Colonic mucosa (tissue), 4 donors: Measurements from ENCODE around the gene RBBP4. TPM values are rescaled to one million over a fixed set of nuclear protein-coding genes. Genes with fewer than 3 reads are reported as not detected.

Experiments used
- DNase-seq: peaks from one replicate; pipeline ENCODE4 v3.0.0-alpha.2; 2020
- H3K27ac ChIP-seq: fragments of 200-600 bp; one replicate; pipeline ENCODE4 v1.8.0; 2021
- H3K27me3 ChIP-seq: fragments of 200-600 bp; one replicate; pipeline ENCODE4 v1.8.0; 2021
- H3K36me3 ChIP-seq: fragments of 200-600 bp; one replicate; pipeline ENCODE4 v1.8.0; 2021
- H3K4me1 ChIP-seq: fragments of 200-600 bp; one replicate; pipeline ENCODE4 v1.8.0; 2021; ENCODE audit warnings: mild to moderate bottlenecking
- H3K4me3 ChIP-seq: fragments of 200-600 bp; one replicate; pipeline ENCODE4 v1.8.0; 2021
- H3K9ac ChIP-seq, 2 donors: one replicate each; pipeline ENCODE4 v1.7.0; 2013; ENCODE audit warnings: control low read depth in 2 of 2, low read depth in 2 of 2, low read length in 2 of 2
- H3K9me3 ChIP-seq: fragments of 200-600 bp; one replicate; pipeline ENCODE4 v1.8.0; 2021
- intact Hi-C: fragments of 100-400 bp; cut with DNase I; formaldehyde crosslinking; loops from one replicate; pipeline ENCODE4 v1.14.1; 2022
- total RNA-seq, 2 donors: library from RNA; stranded (reverse); fragmentation: NEBNext Ultra II Directional in 1 of 2; extraction: Animal tissue kit (Norgen Biotek cat#: 25700) in 1 of 2; gene quantifications; one replicate each; pipeline ENCODE4 v1.2.1, GENCODE V29; 2021
- TF ChIP-seq, protein P1 (sequence below): fragments of 200-600 bp; IDR thresholded peaks from one replicate; pipeline ENCODE4 v1.8.0; 2022; ENCODE audit warnings: antibody characterized with exemption, mild to moderate bottlenecking
- donor health status: healthy.
- donor health status: DM: no; HTN: no; CAD: no.
- donor health status: DM: no; HTN: no; CAD: no.

Gene RBBP4
- total RNA-seq, 2 donors from 2014 or later: 155 to 171 TPM

DNA sequence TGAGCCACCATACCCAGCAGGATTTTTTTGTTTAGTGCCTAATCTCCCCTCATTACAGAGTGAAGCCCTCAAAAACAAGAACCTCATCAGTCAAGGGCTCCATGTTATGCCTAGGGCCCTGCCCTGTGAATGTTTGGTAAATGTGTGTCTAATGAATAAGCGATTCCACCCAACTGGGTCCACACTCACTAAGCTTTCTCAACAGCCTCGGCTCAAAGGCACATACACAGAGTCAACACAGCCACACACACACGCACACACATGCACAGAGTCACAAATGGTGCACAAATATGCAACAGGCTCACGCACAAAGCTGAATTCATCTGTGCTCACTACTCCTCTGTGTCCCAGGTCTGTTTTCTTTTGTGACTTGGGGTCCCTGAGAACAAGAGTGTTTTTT is 63.3 kb downstream of the RBBP4 start:
- H3K9me3 ChIP-seq: no peaks in the 10 kb centered on the region
- H3K4me3 ChIP-seq: no peak overlapping the region
- TF ChIP-seq, protein P1, sequence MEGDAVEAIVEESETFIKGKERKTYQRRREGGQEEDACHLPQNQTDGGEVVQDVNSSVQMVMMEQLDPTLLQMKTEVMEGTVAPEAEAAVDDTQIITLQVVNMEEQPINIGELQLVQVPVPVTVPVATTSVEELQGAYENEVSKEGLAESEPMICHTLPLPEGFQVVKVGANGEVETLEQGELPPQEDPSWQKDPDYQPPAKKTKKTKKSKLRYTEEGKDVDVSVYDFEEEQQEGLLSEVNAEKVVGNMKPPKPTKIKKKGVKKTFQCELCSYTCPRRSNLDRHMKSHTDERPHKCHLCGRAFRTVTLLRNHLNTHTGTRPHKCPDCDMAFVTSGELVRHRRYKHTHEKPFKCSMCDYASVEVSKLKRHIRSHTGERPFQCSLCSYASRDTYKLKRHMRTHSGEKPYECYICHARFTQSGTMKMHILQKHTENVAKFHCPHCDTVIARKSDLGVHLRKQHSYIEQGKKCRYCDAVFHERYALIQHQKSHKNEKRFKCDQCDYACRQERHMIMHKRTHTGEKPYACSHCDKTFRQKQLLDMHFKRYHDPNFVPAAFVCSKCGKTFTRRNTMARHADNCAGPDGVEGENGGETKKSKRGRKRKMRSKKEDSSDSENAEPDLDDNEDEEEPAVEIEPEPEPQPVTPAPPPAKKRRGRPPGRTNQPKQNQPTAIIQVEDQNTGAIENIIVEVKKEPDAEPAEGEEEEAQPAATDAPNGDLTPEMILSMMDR: no peak
- no peak for DNase-seq
- intact Hi-C loops: no loop called here
- no peaks in the 10 kb centered on the region for H3K4me1 ChIP-seq
- no peaks in the 10 kb centered on the region for H3K36me3 ChIP-seq
- no peaks in the 10 kb centered on the region for H3K27me3 ChIP-seq
- no peak overlapping the region for H3K27ac ChIP-seq
- H3K9ac ChIP-seq: no peak overlapping the region

- Histone ChIP-seq H3K9me3 (no peaks in the 10 kb centered on the region), H3K4me3 (no peak overlapping the region), H3K27ac (peak overlapping the region; percentile 61), H3K9ac (peak overlapping the region in 1 of 2 donors; percentile 59), H3K4me1 (no peaks in the 10 kb centered on the region), H3K36me3 (no peaks in the 10 kb centered on the region), H3K27me3 (no peaks in the 10 kb centered on the region)
- intact Hi-C loops: no loop called here
- DNase-seq: no peak
- TF ChIP-seq, protein P1: no peak
Observed at GRCh38 chr1:32715901-32716311, 64.9 kb downstream of the RBBP4 start.

DNA sequence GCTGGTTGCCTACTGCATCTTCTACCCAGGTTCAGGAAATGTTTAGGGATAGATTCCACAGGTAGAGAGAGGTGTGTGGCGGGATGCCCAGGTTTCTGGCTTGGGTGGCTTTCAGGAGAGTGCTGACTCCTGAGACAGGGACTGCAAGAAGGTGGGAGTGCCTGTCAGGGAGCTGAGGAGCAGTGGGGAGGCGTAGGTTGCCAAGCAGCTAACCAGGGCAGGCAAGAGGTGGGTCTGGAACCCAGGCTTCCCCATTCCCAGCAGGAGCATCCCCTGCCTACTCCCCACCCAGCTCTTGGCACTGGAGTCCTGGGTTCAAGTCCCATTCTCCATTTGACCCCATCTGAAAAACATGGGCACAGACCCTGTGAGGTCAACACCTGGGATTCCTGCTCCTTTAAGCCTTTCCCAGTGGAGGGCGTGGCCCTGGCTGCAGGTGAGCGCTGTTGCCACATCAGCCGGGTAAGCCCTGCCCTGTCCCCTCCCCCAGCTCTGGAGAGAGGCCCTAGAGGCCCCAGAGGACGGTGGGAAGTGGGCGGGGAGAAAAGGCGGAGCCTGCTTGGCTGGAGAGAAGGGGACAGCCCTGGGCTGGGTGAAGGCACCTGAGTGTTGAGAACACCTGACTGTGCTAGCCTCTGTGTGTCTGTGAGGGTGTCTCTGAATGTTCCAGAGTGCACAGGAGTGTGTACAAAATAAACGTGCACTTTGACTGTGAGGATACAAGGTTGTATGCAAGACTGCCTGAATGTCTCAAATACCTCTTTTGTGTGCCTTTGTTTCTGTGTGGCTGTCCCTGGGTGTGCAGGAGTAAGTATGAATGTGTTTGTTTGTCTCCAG is 65.5 kb downstream of the RBBP4 start:
- Histone ChIP-seq H3K36me3 (no peaks in the 10 kb centered on the region), H3K4me3 (no peak overlapping the region), H3K9ac (peak overlapping the region in 1 of 2 donors; percentile 59), H3K27ac (peak overlapping the region; percentile 61), H3K9me3 (no peaks in the 10 kb centered on the region), H3K4me1 (no peaks in the 10 kb centered on the region), H3K27me3 (no peaks in the 10 kb centered on the region)
- peak; percentile 99 for DNase-seq
- TF ChIP-seq, protein P1: no peak
- intact Hi-C loops: no loop called here

- Histone ChIP-seq H3K27ac (no peak overlapping the region), H3K4me3 (no peak overlapping the region), H3K4me1 (no peaks in the 10 kb centered on the region), H3K36me3 (no peaks in the 10 kb centered on the region), H3K27me3 (no peaks in the 10 kb centered on the region), H3K9me3 (no peaks in the 10 kb centered on the region), H3K9ac (peak overlapping the region in 1 of 2 donors; percentile 59)
- DNase-seq: no peak
- TF ChIP-seq, protein P1: no peak
- intact Hi-C loops: no loop called here
Observed at GRCh38 chr1:32717503-32717902, 66.5 kb downstream of the RBBP4 start.

DNA sequence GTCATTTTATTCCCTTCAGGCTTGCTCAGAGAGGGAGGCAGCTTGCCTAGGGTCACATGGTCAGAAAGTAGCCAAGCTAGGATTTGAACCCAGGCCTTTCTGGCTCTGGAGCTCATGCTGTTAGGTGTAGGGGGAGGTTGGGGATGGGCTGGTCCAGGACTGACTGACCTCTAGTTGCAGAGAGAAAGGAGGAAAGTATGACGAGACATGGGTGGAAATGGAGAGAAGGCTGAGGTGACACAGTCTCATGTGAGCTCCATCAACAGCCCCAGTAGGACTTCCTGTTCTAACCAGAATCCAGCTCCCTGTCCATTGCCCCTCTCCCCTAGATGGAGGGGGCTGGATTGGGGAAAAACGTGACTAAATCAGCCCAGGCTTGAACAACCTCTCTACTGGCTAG is 67.0 kb downstream of the RBBP4 start:
- Histone ChIP-seq H3K9me3 (no peaks in the 10 kb centered on the region), H3K9ac (peak overlapping the region in 1 of 2 donors; percentile 5), H3K4me1 (no peaks in the 10 kb centered on the region), H3K27me3 (no peaks in the 10 kb centered on the region), H3K27ac (no peak overlapping the region), H3K36me3 (no peaks in the 10 kb centered on the region), H3K4me3 (no peak overlapping the region)
- intact Hi-C loops: no loop called here
- no peak for DNase-seq
- TF ChIP-seq, protein P1: no peak
